Keratinocyte (primary cell): Measurements from ENCODE around the gene SPEM3. TPM values are rescaled to one million over a fixed set of nuclear protein-coding genes. Genes with fewer than 3 reads are reported as not detected.
A peak's percentile ranks its signal among the peaks of the same experiment; 100 is the strongest.

Experiments used
- DNase-seq: peaks from one replicate; pipeline ENCODE4 v3.0.0-alpha.2; 2011; ENCODE audit warnings: low read depth, missing footprints, low spot score
- FAIRE-seq: peaks from 2 replicates; lab custom pipeline; 2011; peaks lifted over from hg19 to GRCh38; lab: Jason Lieb, UNC
- H2AFZ ChIP-seq: 2 replicates; pipeline ENCODE4 v1.6.0; 2012; ENCODE audit warnings: low read length, control low read depth, inconsistent platforms; ENCODE audit not compliant: control insufficient read depth
- H3K27ac ChIP-seq: 2 replicates; pipeline ENCODE4 v1.5.1; 2011; ENCODE audit warnings: low read length; ENCODE audit not compliant: control insufficient read depth, insufficient read depth
- H3K27me3 ChIP-seq: 3 replicates; pipeline ENCODE4 v1.6.0; 2011; ENCODE audit warnings: low read length; ENCODE audit not compliant: control insufficient read depth, insufficient read depth; ENCODE audit errors: extremely low read depth
- H3K36me3 ChIP-seq, 2 experiments: 2 replicates in 1 of 2; 3 replicates in 1 of 2; pipeline ENCODE4 v1.5.1; 2011; ENCODE audit warnings: low read length in 2 of 2, mild to moderate bottlenecking in 1 of 2; ENCODE audit not compliant: control insufficient read depth in 2 of 2, insufficient read depth in 2 of 2; ENCODE audit errors: extremely low read depth in 1 of 2
- H3K4me1 ChIP-seq: 3 replicates; pipeline ENCODE4 v1.5.1; 2011; ENCODE audit warnings: low read length; ENCODE audit not compliant: control insufficient read depth, insufficient read depth; ENCODE audit errors: extremely low read depth
- H3K4me2 ChIP-seq: 3 replicates; pipeline ENCODE4 v1.6.0; 2011; ENCODE audit warnings: low read depth, low read length; ENCODE audit not compliant: control insufficient read depth, insufficient read depth; ENCODE audit errors: extremely low read depth
- H3K4me3 ChIP-seq, 3 experiments: fragments of 200-600 bp in 1 of 3; sonication (generic) in 1 of 3; 2 replicates in 2 of 3; 3 replicates in 1 of 3; pipeline ENCODE4 v1.5.1; 2011 to 2016; ENCODE audit warnings: low read length in 3 of 3, mild to moderate bottlenecking in 3 of 3, control low read depth in 2 of 3, inconsistent platforms in 1 of 3, low read depth in 1 of 3, mixed read lengths in 1 of 3, mixed run types in 1 of 3, moderate library complexity in 1 of 3; ENCODE audit not compliant: control insufficient read depth in 2 of 3, insufficient read depth in 2 of 3; ENCODE audit errors: extremely low read depth in 1 of 3
- H3K79me2 ChIP-seq: 2 replicates; pipeline ENCODE4 v1.6.0; 2012; ENCODE audit warnings: low read length; ENCODE audit not compliant: control insufficient read depth, insufficient read depth
- H3K9ac ChIP-seq: 3 replicates; pipeline ENCODE4 v1.6.0; 2011; ENCODE audit warnings: low read length; ENCODE audit not compliant: control insufficient read depth, insufficient read depth; ENCODE audit errors: extremely low read depth
- H3K9me1 ChIP-seq: 3 replicates; pipeline ENCODE4 v1.6.0; 2011; ENCODE audit warnings: low read length; ENCODE audit not compliant: control insufficient read depth, insufficient read depth; ENCODE audit errors: extremely low read depth
- H3K9me3 ChIP-seq: 2 replicates; pipeline ENCODE4 v1.5.1; 2012; ENCODE audit warnings: low read depth, low read length; ENCODE audit not compliant: control insufficient read depth
- H4K20me1 ChIP-seq: 3 replicates; pipeline ENCODE4 v1.6.0; 2011; ENCODE audit warnings: low read length; ENCODE audit not compliant: control insufficient read depth, insufficient read depth; ENCODE audit errors: extremely low read depth
- CTCF ChIP-seq, 3 experiments: IDR thresholded peaks in 1 of 3; conservative IDR thresholded peaks in 1 of 3; optimal IDR thresholded peaks in 1 of 3; 2 replicates in 2 of 3; 3 replicates in 1 of 3; pipeline versions ENCODE3 to v1.5.1; 2011; ENCODE audit warnings: low read length in 3 of 3, mild to moderate bottlenecking in 3 of 3, moderate library complexity in 2 of 3, control low read depth in 1 of 3, inconsistent platforms in 1 of 3; ENCODE audit not compliant: insufficient read depth in 2 of 3; ENCODE audit errors: extremely low read depth in 1 of 3
- EZH2 ChIP-seq: IDR thresholded peaks from one replicate; pipeline ENCODE4 v1.6.1; 2012; ENCODE audit warnings: inconsistent platforms, mild to moderate bottlenecking, low read length, moderate library complexity
- dilution Hi-C: fragments of 300-500 bp; cut with MboI; formaldehyde crosslinking; loops from one replicate; pipeline ENCODE4 v1.7.0; 2020; ENCODE audit warnings: low sequenced_read_pairs; ENCODE audit not compliant: extremely low pct_ligation_motif_present
- polyA plus RNA-seq, 5 experiments: library from polyadenylated mRNA; depleted of rRNA in 3 of 5; stranded (reverse) in 3 of 5; stranded (forward) in 1 of 5; unstranded in 1 of 5; fragments of >200 nt; gene quantifications; 1 replicate in 1 of 5; 2 replicates in 3 of 5; 3 replicates in 1 of 5; pipeline versions ENCODE4 v1.2.1 to v1.2.3, GENCODE V29; 2011 to 2012; ENCODE audit warnings: missing spikeins in 2 of 5, low read depth in 1 of 5, low replicate concordance in 1 of 5

The SPEM3 gene
- polyA plus RNA-seq, 1 donor (not counting 4 experiments of a cell fraction or from before 2014, with no cell fraction given) = not detected

- FAIRE-seq = peak; percentile 36
- H3K4me2 ChIP-seq = peak overlapping the region; percentile 99
Measured at GRCh38 chr17:7478276-7479212, 49.9 kb downstream of the SPEM3 start.

DNA sequence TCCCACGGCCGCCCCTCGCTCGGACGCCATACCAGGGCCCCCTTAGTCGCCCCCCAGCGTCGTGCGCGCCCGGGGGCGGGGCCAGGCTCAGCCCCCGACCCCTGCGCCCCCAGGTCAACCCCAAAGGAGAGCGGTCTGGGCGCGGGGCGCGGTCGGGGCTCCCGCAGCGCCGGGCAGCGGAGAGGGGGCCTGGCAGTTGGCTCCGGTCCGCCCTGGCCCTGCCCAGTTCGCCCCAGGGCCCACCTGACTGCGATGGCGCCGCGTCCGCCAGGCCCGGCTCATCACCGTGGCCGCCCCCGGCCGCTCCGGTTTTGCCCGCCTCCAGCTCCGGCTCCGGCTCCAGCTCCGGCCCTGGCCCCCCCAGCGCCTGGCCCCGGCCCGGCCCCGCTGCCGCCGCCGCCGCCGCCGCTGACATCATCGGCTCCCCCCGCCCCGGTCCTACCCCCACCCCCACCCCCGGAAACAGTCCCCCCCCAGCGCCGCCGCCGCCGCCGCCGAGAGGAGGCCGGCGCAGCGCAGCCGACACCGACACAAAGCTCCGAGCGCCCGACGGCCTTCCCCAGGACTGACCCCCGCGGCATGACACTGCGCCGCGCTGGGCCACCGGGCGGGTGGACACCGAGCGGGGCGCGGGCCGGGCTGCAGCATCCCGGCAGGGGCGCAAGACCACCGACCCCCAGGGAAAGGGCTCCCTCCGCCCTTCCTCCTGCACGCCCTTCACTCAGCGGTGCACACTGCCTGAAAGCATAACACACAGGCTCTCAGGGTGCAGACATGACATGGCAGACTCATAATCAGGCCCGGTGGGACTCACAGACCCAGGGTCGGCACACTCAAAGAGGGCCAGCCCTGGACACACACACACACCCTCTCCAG, 50.8 kb downstream of the SPEM3 start, which contains the start of gene ZBTB4:
ZBTB4 (minus strand) TSS at position 419 of the 876 bp plus-strand sequence. CDS start 12,830 bp downstream, outside the sequence.
- Histone ChIP-seq H4K20me1 (peaks cover 10% of the 10 kb centered on the region), H3K4me3 (peak within 1 kb of the TSS; percentile 67 to 82 (median 77)), H3K9me1 (peaks cover 6% of the 10 kb centered on the region), H3K79me2 (peaks cover 46% of the 10 kb centered on the region), H3K27ac (peak within 1 kb of the TSS; percentile 95), H3K9me3 (no peaks in the 10 kb centered on the region), H3K27me3 (no peaks in the 10 kb centered on the region), H3K9ac (peak within 1 kb of the TSS; percentile 75), H3K36me3 (no peaks in the 10 kb centered on the region), H3K4me2 (peak within 1 kb of the TSS; percentile 99), H3K4me1 (peaks cover 46% of the 10 kb centered on the region), H2AFZ (peak within 1 kb of the TSS; percentile 72)
- DNase-seq (no peak), FAIRE-seq (no peak)
- TF ChIP-seq CTCF (optimal IDR thresholded peaks at IDR 0.05 in 1 of 3, IDR thresholded peaks at IDR 0.05 in 1 of 3, conservative IDR thresholded peaks at IDR 0.05 in 1 of 3; ENCODE audit: extremely low read depth in 1 of 3, insufficient read depth in 2 of 3, low read length in 3 of 3) (no peak), EZH2 (no peak)
- dilution Hi-C loops = no loop called here

More at GRCh38 chr17:7478276-7479212, 49.9 kb downstream of the SPEM3 start:
- Histone ChIP-seq H3K27ac (peak overlapping the region; percentile 95), H3K36me3 (no peaks in the 10 kb centered on the region), H3K4me1 (peaks cover 46% of the 10 kb centered on the region), H4K20me1 (peaks cover 10% of the 10 kb centered on the region), H2AFZ (no peak overlapping the region), H3K9me3 (no peaks in the 10 kb centered on the region), H3K4me3 (peak overlapping the region; percentile 67 to 82 (median 77)), H3K79me2 (peaks cover 56% of the 10 kb centered on the region), H3K27me3 (no peaks in the 10 kb centered on the region), H3K9me1 (peaks cover 6% of the 10 kb centered on the region), H3K9ac (peak overlapping the region; percentile 75)
- no peak for DNase-seq
- TF ChIP-seq CTCF (optimal IDR thresholded peaks at IDR 0.05 in 1 of 3, IDR thresholded peaks at IDR 0.05 in 1 of 3, conservative IDR thresholded peaks at IDR 0.05 in 1 of 3; ENCODE audit: extremely low read depth in 1 of 3, insufficient read depth in 2 of 3, low read length in 3 of 3) (no peak), EZH2 (no peak)
- dilution Hi-C loops = no loop called here
